ENCODE measurements around the gene HRK.

Gene HRK

DNA sequence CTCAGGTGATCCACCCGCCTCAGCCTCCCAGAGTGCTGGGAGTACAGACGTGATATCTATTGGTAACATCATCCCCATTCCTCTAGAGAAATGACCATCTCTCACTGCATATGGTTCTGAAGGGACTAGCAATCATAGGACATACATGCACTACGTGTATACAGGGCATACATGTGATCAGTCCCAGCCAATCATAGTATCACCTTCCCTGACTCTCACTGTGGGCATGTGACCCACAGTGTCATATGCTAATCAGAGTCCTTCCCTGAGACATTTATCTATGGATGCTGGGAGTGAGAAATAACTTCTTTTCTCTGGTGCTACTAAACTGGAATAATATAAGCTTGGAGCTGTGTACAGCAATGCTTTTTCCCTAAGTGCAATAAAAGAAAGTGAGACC is 17.4 kb upstream of the HRK start:
- no peak overlapping the region for H3K27ac ChIP-seq (ENCODE audit: insufficient read depth in 1 of 2, low read depth in 1 of 2, low read length in 2 of 2, poor library complexity in 1 of 2, severe bottlenecking in 2 of 2)
- H3K27me3 ChIP-seq (replicated peaks in 2 of 5; ENCODE audit: control insufficient read depth in 4 of 5, insufficient read depth in 5 of 5, low read length in 4 of 5): peaks cover 2 to 27% (median 17%) of the 10 kb centered on the region in 5 experiments
- H3K36me3 ChIP-seq (ENCODE audit: control insufficient read depth in 4 of 4, insufficient read depth in 4 of 4, low read length in 3 of 4): no peaks in the 10 kb centered on the region
- 94% methylated on average over 2 of the region's 3 CpGs for WGBS (ENCODE audit: insufficient coverage)
- H3K4me1 ChIP-seq (ENCODE audit: control extremely low read depth in 1 of 4, control insufficient read depth in 4 of 4, insufficient read depth in 4 of 4, low read length in 3 of 4): no peaks in the 10 kb centered on the region
- H3K4me3 ChIP-seq (ENCODE audit: control insufficient read depth in 1 of 7, extremely low read depth in 1 of 7, insufficient read depth in 4 of 7, low read depth in 2 of 7, low read length in 6 of 7): no peak overlapping the region
- DNase-seq: no peak
- POLR2A ChIA-PET: no interaction called here
- peaks cover 0 to 4% (median 0%) of the 10 kb centered on the region in 5 experiments for H3K9me3 ChIP-seq (ENCODE audit: control extremely low read depth in 1 of 5, control insufficient read depth in 4 of 5, insufficient read depth in 2 of 5, low read depth in 1 of 5, low read length in 4 of 5)
- CTCF ChIA-PET: interaction anchor here (1.1 to 1.2 kb wide), 2 partner anchors 11 to 221 kb away, joined by 3 to 4 read pairs; no protein-coding TSS in a partner anchor

- POLR2A ChIA-PET: no interaction called here
- no peaks in the 10 kb centered on the region for H3K36me3 ChIP-seq (ENCODE audit: control insufficient read depth in 4 of 4, insufficient read depth in 4 of 4, low read length in 3 of 4)
- WGBS (ENCODE audit: insufficient coverage): 84% methylated on average over 4 of the region's 4 CpGs
- H3K4me1 ChIP-seq (ENCODE audit: control extremely low read depth in 1 of 4, control insufficient read depth in 4 of 4, insufficient read depth in 4 of 4, low read length in 3 of 4): no peaks in the 10 kb centered on the region
- H3K27me3 ChIP-seq (replicated peaks in 2 of 5; ENCODE audit: control insufficient read depth in 4 of 5, insufficient read depth in 5 of 5, low read length in 4 of 5): peaks cover 2 to 27% (median 17%) of the 10 kb centered on the region in 5 experiments
- CTCF ChIA-PET: interaction anchor here (0.7 to 1.1 kb wide), 3 partner anchors 10 to 21 kb away, joined by 3 to 4 read pairs (median 3); no protein-coding TSS in a partner anchor
- no peak for DNase-seq
- H3K4me3 ChIP-seq (ENCODE audit: control insufficient read depth in 1 of 7, extremely low read depth in 1 of 7, insufficient read depth in 4 of 7, low read depth in 2 of 7, low read length in 6 of 7): no peak overlapping the region
- peaks cover 0 to 4% (median 0%) of the 10 kb centered on the region in 5 experiments for H3K9me3 ChIP-seq (ENCODE audit: control extremely low read depth in 1 of 5, control insufficient read depth in 4 of 5, insufficient read depth in 2 of 5, low read depth in 1 of 5, low read length in 4 of 5)
- H3K27ac ChIP-seq (ENCODE audit: insufficient read depth in 1 of 2, low read depth in 1 of 2, low read length in 2 of 2, poor library complexity in 1 of 2, severe bottlenecking in 2 of 2): no peak overlapping the region
Measured at GRCh38 chr12:116897476-116897875, 16.2 kb upstream of the HRK start.

GRCh38 chr12:116896411-116896924 is 15.2 kb upstream of the HRK start:
- peaks cover 0 to 7% (median 1%) of the 10 kb centered on the region in 5 experiments for H3K9me3 ChIP-seq (ENCODE audit: control extremely low read depth in 1 of 5, control insufficient read depth in 4 of 5, insufficient read depth in 2 of 5, low read depth in 1 of 5, low read length in 4 of 5)
- CTCF ChIA-PET: interaction anchor here (1.0 to 1.2 kb wide), 2 partner anchors 11 to 22 kb away, joined by 3 read pairs; no protein-coding TSS in a partner anchor

DNA sequence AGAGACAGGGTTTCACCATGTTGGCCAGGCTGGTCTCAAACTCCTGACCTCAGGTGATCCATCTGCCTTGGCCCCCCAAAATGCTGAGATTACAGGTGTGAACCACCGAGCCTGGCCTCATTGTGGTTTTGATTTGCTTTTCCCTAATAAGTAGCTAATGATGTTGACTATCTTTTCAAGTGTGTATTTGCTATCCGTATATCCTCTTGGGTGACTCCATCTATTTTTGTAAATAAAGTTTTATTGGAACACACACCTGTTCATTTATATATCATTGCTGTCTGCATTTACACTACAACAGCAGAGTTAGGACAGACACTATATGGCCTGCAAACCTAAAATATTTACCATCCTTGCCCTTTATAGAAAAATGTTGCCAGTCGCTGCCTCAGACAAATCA is 13.7 kb upstream of the HRK start:
- H3K4me3 ChIP-seq (ENCODE audit: control insufficient read depth in 1 of 7, extremely low read depth in 1 of 7, insufficient read depth in 4 of 7, low read depth in 2 of 7, low read length in 6 of 7): no peak overlapping the region
- POLR2A ChIA-PET: no interaction called here
- no peak for DNase-seq
- H3K27ac ChIP-seq (ENCODE audit: insufficient read depth in 1 of 2, low read depth in 1 of 2, low read length in 2 of 2, poor library complexity in 1 of 2, severe bottlenecking in 2 of 2): no peak overlapping the region
- no peaks in the 10 kb centered on the region for H3K4me1 ChIP-seq (ENCODE audit: control extremely low read depth in 1 of 4, control insufficient read depth in 4 of 4, insufficient read depth in 4 of 4, low read length in 3 of 4)
- WGBS (ENCODE audit: insufficient coverage): 100% methylated on average over 1 of the region's 3 CpGs
- peaks cover 0 to 7% (median 6%) of the 10 kb centered on the region in 5 experiments for H3K9me3 ChIP-seq (ENCODE audit: control extremely low read depth in 1 of 5, control insufficient read depth in 4 of 5, insufficient read depth in 2 of 5, low read depth in 1 of 5, low read length in 4 of 5)
- peaks cover 0 to 24% (median 17%) of the 10 kb centered on the region in 5 experiments for H3K27me3 ChIP-seq (replicated peaks in 2 of 5; ENCODE audit: control insufficient read depth in 4 of 5, insufficient read depth in 5 of 5, low read length in 4 of 5)
- CTCF ChIA-PET: no interaction called here
- no peaks in the 10 kb centered on the region for H3K36me3 ChIP-seq (ENCODE audit: control insufficient read depth in 4 of 4, insufficient read depth in 4 of 4, low read length in 3 of 4)

More at GRCh38 chr12:116896411-116896924, 15.2 kb upstream of the HRK start:
- H3K4me3 ChIP-seq (ENCODE audit: control insufficient read depth in 1 of 7, extremely low read depth in 1 of 7, insufficient read depth in 4 of 7, low read depth in 2 of 7, low read length in 6 of 7): no peak overlapping the region
- POLR2A ChIA-PET: interaction anchor here (0.9 kb wide), 1 partner anchor 12 kb away, joined by 3 read pairs; no protein-coding TSS in a partner anchor
- no peaks in the 10 kb centered on the region for H3K36me3 ChIP-seq (ENCODE audit: control insufficient read depth in 4 of 4, insufficient read depth in 4 of 4, low read length in 3 of 4)
- DNase-seq: no peak
- H3K27me3 ChIP-seq (replicated peaks in 2 of 5; ENCODE audit: control insufficient read depth in 4 of 5, insufficient read depth in 5 of 5, low read length in 4 of 5): peaks cover under 1 to 22% (median 17%) of the 10 kb centered on the region in 5 experiments
- 84% methylated on average over 7 of the region's 7 CpGs for WGBS (ENCODE audit: insufficient coverage)
- H3K4me1 ChIP-seq (ENCODE audit: control extremely low read depth in 1 of 4, control insufficient read depth in 4 of 4, insufficient read depth in 4 of 4, low read length in 3 of 4): no peaks in the 10 kb centered on the region
- H3K27ac ChIP-seq (ENCODE audit: insufficient read depth in 1 of 2, low read depth in 1 of 2, low read length in 2 of 2, poor library complexity in 1 of 2, severe bottlenecking in 2 of 2): no peak overlapping the region

DNA sequence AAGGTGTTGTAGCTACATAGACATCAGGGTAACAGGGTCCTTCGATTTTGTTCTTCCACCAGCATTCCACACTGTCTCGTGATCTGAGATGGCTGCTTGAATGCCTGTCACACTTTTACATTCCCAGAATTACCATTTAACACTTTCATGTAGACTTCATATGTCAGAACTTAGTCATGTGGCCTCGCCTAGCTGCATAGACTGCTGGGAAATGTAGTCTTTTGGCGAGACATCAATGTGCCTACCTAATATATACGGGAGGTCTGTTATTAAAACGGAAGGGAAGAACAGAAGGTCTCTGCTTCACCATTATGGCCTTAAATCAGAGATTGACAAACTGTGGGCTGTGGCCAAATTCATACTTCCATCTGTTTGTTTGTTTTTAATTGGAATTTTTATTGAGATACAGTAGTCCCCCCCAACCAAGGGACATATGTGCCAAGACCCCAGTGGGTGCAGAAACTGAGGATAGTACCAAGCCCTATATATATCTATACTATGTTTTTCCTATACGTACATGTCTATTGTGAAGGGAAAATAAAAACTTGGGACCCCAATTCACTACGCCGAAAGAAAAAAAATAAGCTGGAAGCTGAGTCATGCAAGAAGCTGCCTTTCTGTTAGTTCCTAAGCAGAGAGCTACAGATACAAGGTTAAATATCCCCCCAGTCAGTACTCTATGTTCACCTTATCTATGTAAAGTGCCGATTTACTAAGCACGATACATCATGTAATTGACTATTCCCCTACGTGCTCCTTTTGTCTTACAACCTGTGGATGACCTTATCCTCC is 11.3 kb upstream of the HRK start:
- WGBS (ENCODE audit: insufficient coverage): 88% methylated on average over 11 of the region's 12 CpGs
- Histone ChIP-seq H3K36me3 (ENCODE audit: control insufficient read depth in 4 of 4, insufficient read depth in 4 of 4, low read length in 3 of 4) (no peaks in the 10 kb centered on the region), H3K9me3 (ENCODE audit: control extremely low read depth in 1 of 5, control insufficient read depth in 4 of 5, insufficient read depth in 2 of 5, low read depth in 1 of 5, low read length in 4 of 5) (peaks cover 0 to 7% (median 6%) of the 10 kb centered on the region in 5 experiments), H3K27me3 (replicated peaks in 2 of 5; ENCODE audit: control insufficient read depth in 4 of 5, insufficient read depth in 5 of 5, low read length in 4 of 5) (peaks cover 0 to 11% (median 10%) of the 10 kb centered on the region in 5 experiments), H3K4me1 (ENCODE audit: control extremely low read depth in 1 of 4, control insufficient read depth in 4 of 4, insufficient read depth in 4 of 4, low read length in 3 of 4) (no peaks in the 10 kb centered on the region), H3K4me3 (ENCODE audit: control insufficient read depth in 1 of 7, extremely low read depth in 1 of 7, insufficient read depth in 4 of 7, low read depth in 2 of 7, low read length in 6 of 7) (no peak overlapping the region), H3K27ac (ENCODE audit: insufficient read depth in 1 of 2, low read depth in 1 of 2, low read length in 2 of 2, poor library complexity in 1 of 2, severe bottlenecking in 2 of 2) (no peak overlapping the region)
- ChIA-PET CTCF (interaction anchor here (1.2 kb wide), 1 partner anchor 10 kb away, joined by 5 read pairs; no protein-coding TSS in a partner anchor), POLR2A (no interaction called here)
- DNase-seq: peak in 1 of 3 donors; percentile 36

DNA sequence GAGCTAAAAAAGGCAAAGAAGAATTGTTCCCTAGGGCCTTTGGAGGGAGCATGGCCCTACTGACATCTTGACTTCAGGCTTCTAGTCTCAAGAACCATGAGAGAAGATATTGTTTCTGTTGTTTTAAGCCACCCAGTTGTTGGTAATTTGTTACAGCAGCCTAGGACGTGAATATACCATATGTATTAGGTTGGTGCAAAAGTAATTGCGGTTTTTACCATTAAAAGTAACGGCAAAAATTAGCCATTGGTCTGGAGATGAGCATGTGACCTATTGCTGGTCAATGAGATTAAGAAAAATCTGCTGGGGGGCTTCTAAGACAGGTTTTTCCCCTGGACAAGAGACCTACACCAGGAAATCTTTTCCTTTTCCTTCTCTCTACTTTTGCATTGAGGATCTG is 9.8 kb upstream of the HRK start:
- POLR2A ChIA-PET: no interaction called here
- Histone ChIP-seq H3K9me3 (ENCODE audit: control extremely low read depth in 1 of 5, control insufficient read depth in 4 of 5, insufficient read depth in 2 of 5, low read depth in 1 of 5, low read length in 4 of 5) (peaks cover 0 to 7% (median 3%) of the 10 kb centered on the region in 5 experiments), H3K4me1 (ENCODE audit: control extremely low read depth in 1 of 4, control insufficient read depth in 4 of 4, insufficient read depth in 4 of 4, low read length in 3 of 4) (no peaks in the 10 kb centered on the region), H3K27me3 (replicated peaks in 2 of 5; ENCODE audit: control insufficient read depth in 4 of 5, insufficient read depth in 5 of 5, low read length in 4 of 5) (peaks cover 0 to 13% (median 6%) of the 10 kb centered on the region in 5 experiments), H3K4me3 (ENCODE audit: control insufficient read depth in 1 of 7, extremely low read depth in 1 of 7, insufficient read depth in 4 of 7, low read depth in 2 of 7, low read length in 6 of 7) (no peak overlapping the region), H3K27ac (ENCODE audit: insufficient read depth in 1 of 2, low read depth in 1 of 2, low read length in 2 of 2, poor library complexity in 1 of 2, severe bottlenecking in 2 of 2) (no peak overlapping the region), H3K36me3 (ENCODE audit: control insufficient read depth in 4 of 4, insufficient read depth in 4 of 4, low read length in 3 of 4) (no peaks in the 10 kb centered on the region)
- 96% methylated on average over 3 of the region's 3 CpGs for WGBS (ENCODE audit: insufficient coverage)
- DNase-seq: no peak
- CTCF ChIA-PET: interaction anchor here (1.2 kb wide), 1 partner anchor 8 kb away, joined by 5 read pairs; no protein-coding TSS in a partner anchor

DNA sequence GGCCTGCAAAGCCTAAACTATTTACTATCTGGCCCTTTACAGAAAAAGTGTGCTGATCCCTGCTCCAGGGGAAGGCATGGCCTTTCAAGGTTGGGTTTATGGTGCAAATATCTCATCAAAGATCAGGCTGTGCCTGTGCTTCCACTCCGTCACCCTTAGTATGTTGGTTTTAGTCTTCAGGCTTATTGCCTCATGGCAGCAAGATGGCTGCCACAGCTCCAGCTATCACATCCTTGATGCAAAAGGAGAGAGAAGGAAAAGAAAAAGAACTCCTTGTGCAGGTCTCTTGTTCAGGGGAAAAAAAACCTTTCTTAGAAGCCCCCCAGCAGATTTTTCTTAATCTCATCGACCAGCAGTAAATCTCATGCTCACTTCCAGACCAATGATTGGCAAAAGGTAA is 9.1 kb upstream of the HRK start:
- ChIA-PET POLR2A (no interaction called here), CTCF (no interaction called here)
- Histone ChIP-seq H3K4me3 (ENCODE audit: control insufficient read depth in 1 of 7, extremely low read depth in 1 of 7, insufficient read depth in 4 of 7, low read depth in 2 of 7, low read length in 6 of 7) (no peak overlapping the region), H3K9me3 (ENCODE audit: control extremely low read depth in 1 of 5, control insufficient read depth in 4 of 5, insufficient read depth in 2 of 5, low read depth in 1 of 5, low read length in 4 of 5) (peaks cover 0 to 7% (median 3%) of the 10 kb centered on the region in 5 experiments), H3K27me3 (replicated peaks in 2 of 5; ENCODE audit: control insufficient read depth in 4 of 5, insufficient read depth in 5 of 5, low read length in 4 of 5) (peaks cover 0 to 13% (median 6%) of the 10 kb centered on the region in 5 experiments), H3K27ac (ENCODE audit: insufficient read depth in 1 of 2, low read depth in 1 of 2, low read length in 2 of 2, poor library complexity in 1 of 2, severe bottlenecking in 2 of 2) (no peak overlapping the region), H3K36me3 (ENCODE audit: control insufficient read depth in 4 of 4, insufficient read depth in 4 of 4, low read length in 3 of 4) (no peaks in the 10 kb centered on the region), H3K4me1 (ENCODE audit: control extremely low read depth in 1 of 4, control insufficient read depth in 4 of 4, insufficient read depth in 4 of 4, low read length in 3 of 4) (no peaks in the 10 kb centered on the region)
- DNase-seq: no peak
- 100% methylated on average over 2 of the region's 2 CpGs for WGBS (ENCODE audit: insufficient coverage)

All from common myeloid progenitor, CD34-positive (primary cell).